H9 (cell line): ENCODE results near the gene ANKMY1. TPM values are rescaled to one million over a fixed set of nuclear protein-coding genes. Genes with fewer than 3 reads are reported as not detected.

Experiments used
- DNase-seq: peaks from one replicate; pipeline ENCODE4 v3.0.0-alpha.2; 2017
- H2AFZ ChIP-seq: one replicate; pipeline ENCODE4 v1.6.1; 2013; ENCODE audit warnings: mild to moderate bottlenecking, low read length, control low read depth, moderate library complexity
- H2AK5ac ChIP-seq: 2 replicates; pipeline ENCODE4 v1.6.1; 2013; ENCODE audit warnings: low read length, control low read depth, mixed read lengths; ENCODE audit not compliant: insufficient read length
- H2BK120ac ChIP-seq: one replicate; pipeline ENCODE4 v1.6.1; 2013; ENCODE audit warnings: low read depth, mild to moderate bottlenecking, low read length, control low read depth, inconsistent platforms; ENCODE audit not compliant: poor library complexity, severe bottlenecking
- H2BK12ac ChIP-seq: 2 replicates; pipeline ENCODE4 v1.6.1; 2013; ENCODE audit warnings: low read length, control low read depth, mixed read lengths, low read depth; ENCODE audit not compliant: insufficient read length
- H2BK15ac ChIP-seq: 2 replicates; pipeline ENCODE4 v1.6.1; 2013; ENCODE audit warnings: low read depth, low read length, control low read depth
- H2BK20ac ChIP-seq: one replicate; pipeline ENCODE4 v1.6.1; 2013; ENCODE audit warnings: low read depth, mild to moderate bottlenecking, low read length, control low read depth, inconsistent platforms; ENCODE audit not compliant: poor library complexity, severe bottlenecking
- H2BK5ac ChIP-seq: 2 replicates; pipeline ENCODE4 v1.6.1; 2013; ENCODE audit warnings: low read length, control low read depth, mixed read lengths; ENCODE audit not compliant: insufficient read length
- H3K14ac ChIP-seq: 2 replicates; pipeline ENCODE4 v1.6.1; 2013; ENCODE audit warnings: low read length, control low read depth; ENCODE audit not compliant: insufficient read depth
- H3K18ac ChIP-seq: 2 replicates; pipeline ENCODE4 v1.6.1; 2013; ENCODE audit warnings: low read depth, mild to moderate bottlenecking, mixed read lengths, low read length, control low read depth; ENCODE audit not compliant: insufficient read length
- H3K23ac ChIP-seq: 2 replicates; pipeline ENCODE4 v1.6.1; 2013; ENCODE audit warnings: low read length, control low read depth, mixed read lengths, low read depth; ENCODE audit not compliant: insufficient read length
- H3K23me2 ChIP-seq: 2 replicates; pipeline ENCODE4 v1.6.1; 2013; ENCODE audit warnings: low read depth, mild to moderate bottlenecking, mixed read lengths, low read length, control low read depth; ENCODE audit not compliant: insufficient read length, poor library complexity, severe bottlenecking
- H3K27ac ChIP-seq: 2 replicates; pipeline ENCODE4 v1.5.1; 2013; ENCODE audit warnings: low read length, control low read depth, mixed read lengths, low read depth; ENCODE audit not compliant: insufficient read length
- H3K27me3 ChIP-seq: 2 replicates; pipeline ENCODE4 v1.6.1; 2013; ENCODE audit warnings: low read length, control low read depth, inconsistent platforms; ENCODE audit not compliant: insufficient read depth
- H3K4ac ChIP-seq: 2 replicates; pipeline ENCODE4 v1.6.1; 2013; ENCODE audit warnings: low read depth, mild to moderate bottlenecking, control low read depth, inconsistent platforms, low read length, moderate library complexity
- H3K4me1 ChIP-seq: 2 replicates; pipeline ENCODE4 v1.6.1; 2013; ENCODE audit warnings: low read length, control low read depth, inconsistent platforms; ENCODE audit not compliant: insufficient read depth
- H3K4me2 ChIP-seq: 2 replicates; pipeline ENCODE4 v1.6.1; 2013; ENCODE audit warnings: low read length, control low read depth, mixed read lengths; ENCODE audit not compliant: insufficient read length, insufficient read depth
- H3K56ac ChIP-seq: 2 replicates; pipeline ENCODE4 v1.6.1; 2013; ENCODE audit warnings: low read depth, mild to moderate bottlenecking, mixed read lengths, low read length, control low read depth; ENCODE audit not compliant: insufficient read length
- H3K79me1 ChIP-seq: 2 replicates; pipeline ENCODE4 v1.6.1; 2013; ENCODE audit warnings: low read depth, mild to moderate bottlenecking, moderate library complexity, low read length, control low read depth, inconsistent platforms; ENCODE audit not compliant: insufficient read depth, poor library complexity, severe bottlenecking
- H3K79me2 ChIP-seq: 2 replicates; pipeline ENCODE4 v1.6.1; 2013; ENCODE audit warnings: low read length, control low read depth, inconsistent platforms; ENCODE audit not compliant: insufficient read depth
- H3K9ac ChIP-seq: 2 replicates; pipeline ENCODE4 v1.6.1; 2013; ENCODE audit warnings: low read length, control low read depth, mixed read lengths; ENCODE audit not compliant: insufficient read length; ENCODE audit errors: extremely low read depth
- H3K9me3 ChIP-seq: one replicate; pipeline ENCODE4 v1.6.1; 2013; ENCODE audit warnings: low read depth, low read length, inconsistent platforms; ENCODE audit not compliant: control insufficient read depth
- H3T11ph ChIP-seq: one replicate; pipeline ENCODE4 v1.6.1; 2013; ENCODE audit warnings: mild to moderate bottlenecking, low read length, control low read depth, inconsistent platforms
- H4K20me1 ChIP-seq: one replicate; pipeline ENCODE4 v1.6.1; 2013; ENCODE audit not compliant: control insufficient read depth, insufficient read length, insufficient read depth
- H4K5ac ChIP-seq: 2 replicates; pipeline ENCODE4 v1.6.1; 2013; ENCODE audit warnings: low read depth, mild to moderate bottlenecking, mixed read lengths, low read length, control low read depth; ENCODE audit not compliant: insufficient read length
- H4K8ac ChIP-seq: replicated peaks from 2 replicates; pipeline ENCODE4 v1.6.1; 2013; ENCODE audit warnings: low read length, control low read depth, mixed read lengths, low read depth; ENCODE audit not compliant: insufficient read length
- H4K91ac ChIP-seq: 2 replicates; pipeline ENCODE4 v1.6.1; 2013; ENCODE audit warnings: low read depth, mild to moderate bottlenecking, moderate library complexity, mixed read lengths, low read length, control low read depth; ENCODE audit not compliant: insufficient read length
- H3K27ac Mint-ChIP-seq, 3 experiments: 2 replicates in 2 of 3; 3 replicates in 1 of 3; pipeline ENCODE4 v1.8.0; 2020 to 2021; ENCODE audit warnings: mixed read lengths in 3 of 3, mild to moderate bottlenecking in 1 of 3, moderate library complexity in 1 of 3
- H3K27me3 Mint-ChIP-seq: 2 replicates; pipeline ENCODE4 v1.8.0; 2021; ENCODE audit warnings: low read depth, mild to moderate bottlenecking, moderate library complexity, mixed read lengths
- H3K36me3 Mint-ChIP-seq, 3 experiments: 2 replicates in 2 of 3; 3 replicates in 1 of 3; pipeline ENCODE4 v1.8.0; 2020 to 2021; ENCODE audit warnings: low read depth in 3 of 3, mixed read lengths in 3 of 3; ENCODE audit not compliant: insufficient read depth in 1 of 3
- H3K4me1 Mint-ChIP-seq, 2 experiments: 2 replicates each; pipeline ENCODE4 v1.8.0; 2020; ENCODE audit warnings: mixed read lengths in 2 of 2
- H3K4me3 Mint-ChIP-seq, 2 experiments: 2 replicates in 1 of 2; 3 replicates in 1 of 2; pipeline ENCODE4 v1.8.0; 2020 to 2021; ENCODE audit warnings: mild to moderate bottlenecking in 2 of 2, mixed read lengths in 2 of 2, moderate library complexity in 1 of 2
- H3K9me3 Mint-ChIP-seq, 2 experiments: 2 replicates in 1 of 2; 3 replicates in 1 of 2; pipeline ENCODE4 v1.8.0; 2020; ENCODE audit warnings: mild to moderate bottlenecking in 2 of 2, mixed read lengths in 2 of 2, moderate library complexity in 1 of 2
- CTCF ChIP-seq: fragments of 200-600 bp; sonication (generic); conservative IDR thresholded peaks from 3 replicates; pipeline ENCODE4 v1.8.0; 2021; ENCODE audit warnings: antibody characterized with exemption, mild to moderate bottlenecking
- WGBS: extraction: QIAGEN DNeasy Blood & Tissue Kit; methylation state at CpG from one replicate; pipeline ENCODE4 v1.1.7; 2013; ENCODE audit warnings: missing lambda C conversion rate, low lambda C conversion rate, mixed read lengths; ENCODE audit not compliant: insufficient read length; ENCODE audit errors: extremely low coverage; 5-methylcytosine and 5-hydroxymethylcytosine counted together
- total RNA-seq: library from RNA; stranded (reverse); gene quantifications from 2 replicates; pipeline ENCODE4 v1.2.1, GENCODE V29; 2021

ANKMY1 gene
- total RNA-seq, 1 experiment from 2014 or later: 13.7 TPM

DNA sequence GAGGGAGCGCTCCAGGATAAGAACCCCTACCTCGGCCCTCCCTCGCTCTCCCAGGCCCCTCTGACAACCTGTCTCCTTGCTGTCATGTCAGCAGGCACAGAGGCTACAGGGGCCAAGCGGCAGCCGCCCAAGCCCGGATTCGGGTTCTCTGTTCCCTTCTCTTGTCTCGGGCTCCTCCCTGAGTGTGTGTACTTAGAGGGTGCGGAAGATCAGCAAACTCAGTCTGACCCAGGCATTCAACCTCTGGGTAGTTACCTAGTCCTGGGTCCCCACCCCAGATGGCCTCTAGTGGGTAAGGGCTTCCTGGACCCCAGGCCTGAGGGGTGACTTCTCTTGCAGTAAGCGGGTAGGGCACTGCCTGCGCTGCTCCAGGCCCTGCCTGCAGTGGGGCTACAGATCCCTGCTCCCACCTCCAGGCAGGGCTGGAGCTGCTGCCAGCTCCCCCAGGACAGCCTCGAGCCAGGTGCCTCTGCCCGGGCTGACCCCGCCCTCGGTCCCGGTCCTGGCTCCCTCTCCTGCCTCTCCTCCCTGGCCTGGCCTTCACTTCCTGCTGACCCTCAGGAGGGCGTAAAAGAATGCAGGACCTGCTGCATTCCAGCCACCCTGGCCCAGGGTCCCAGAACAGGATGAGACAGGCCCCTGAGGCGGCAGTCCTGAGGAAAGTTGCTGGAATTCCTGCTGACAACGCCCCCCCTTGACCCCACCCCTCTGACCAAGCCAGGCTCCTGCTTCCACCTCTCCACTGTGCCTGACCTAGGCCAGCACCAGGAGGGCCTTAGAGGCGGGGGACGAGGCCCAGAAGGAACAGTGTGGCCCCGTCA, 100.4 kb downstream of the ANKMY1 start:
- Histone ChIP-seq H3K4me1 (peaks cover 2% of the 10 kb centered on the region; the same call in 1 of the 2 replicates), H3K79me1 (no peaks in the 10 kb centered on the region), H4K91ac (no peak overlapping the region), H4K5ac (no peak overlapping the region), H3K14ac (no peak overlapping the region), H3K27ac (no peak overlapping the region), H3K79me2 (no peaks in the 10 kb centered on the region), H4K8ac (no peak overlapping the region), H3K4me2 (no peak overlapping the region), H3K9me3 (no peaks in the 10 kb centered on the region), H4K20me1 (no peaks in the 10 kb centered on the region), H3K4ac (no peak overlapping the region), H2BK120ac (no peak overlapping the region), H2BK12ac (no peak overlapping the region), H2BK15ac (no peak overlapping the region), H3K56ac (no peak overlapping the region), H2AFZ (no peak overlapping the region), H3T11ph (no peak overlapping the region), H3K23me2 (peaks cover 3% of the 10 kb centered on the region), H2BK5ac (no peak overlapping the region), H3K27me3 (peaks cover 15% of the 10 kb centered on the region; the same call in 1 of the 2 replicates), H3K9ac (no peak overlapping the region), H2AK5ac (no peak overlapping the region), H3K23ac (no peak overlapping the region), H3K18ac (no peak overlapping the region), H2BK20ac (no peak overlapping the region)
- Mint-ChIP-seq H3K9me3 (no peaks in the 10 kb centered on the region), H3K36me3 (peaks cover 0 to 2% (median 0%) of the 10 kb centered on the region in 3 experiments; a peak in 2 of 7 replicates), H3K4me1 (peaks cover 28 to 37% of the 10 kb centered on the region in 2 experiments), H3K27ac (no peak overlapping the region), H3K4me3 (no peak overlapping the region; a peak in 1 of 5 replicates), H3K27me3 (peaks cover 30% of the 10 kb centered on the region)
- DNase-seq: peak; percentile 92
- TF ChIP-seq CTCF: no peak
- WGBS: no CpG with 5 or more reads among the region's 22 CpGs
